Loucy (cell line): Measurements from ENCODE around the gene LTB4R.
"Not testable (repeated sequence)": the region's sequence is repeated elsewhere in the genome, so short reads cannot be mapped to it uniquely, and the experiment has no call there.

ENCODE experiments used
- H2AFZ ChIP-seq: fragments of 200-600 bp; sonication (generic); 2 replicates; pipeline ENCODE4 v1.6.0; 2016; ENCODE audit warnings: antibody characterized with exemption, mild to moderate bottlenecking, low read length, moderate library complexity
- H3F3A ChIP-seq: fragments of 200-600 bp; 2 replicates; pipeline ENCODE4 v1.6.0; 2016; ENCODE audit warnings: antibody characterized with exemption, low read depth, mild to moderate bottlenecking
- H3K27me3 ChIP-seq: fragments of 200-600 bp; sonication (generic); 2 replicates; pipeline ENCODE4 v1.6.1; 2014; ENCODE audit warnings: low read length, mild to moderate bottlenecking; ENCODE audit not compliant: insufficient read depth, poor library complexity, severe bottlenecking
- H3K36me3 ChIP-seq: fragments of 200-600 bp; sonication (generic); 2 replicates; pipeline ENCODE4 v1.6.1; 2016; ENCODE audit warnings: low read length; ENCODE audit not compliant: insufficient read depth
- H3K4me1 ChIP-seq: fragments of 200-600 bp; sonication (generic); 2 replicates; pipeline ENCODE4 v1.5.1; 2014; ENCODE audit warnings: low read length, mild to moderate bottlenecking; ENCODE audit not compliant: insufficient read depth, poor library complexity, severe bottlenecking
- H3K4me2 ChIP-seq: fragments of 200-600 bp; sonication (generic); 2 replicates; pipeline ENCODE4 v1.6.0; 2014; ENCODE audit warnings: antibody characterized with exemption, low read length, low read depth, mild to moderate bottlenecking; ENCODE audit not compliant: poor library complexity, severe bottlenecking
- H3K4me3 ChIP-seq: fragments of 200-600 bp; sonication (generic); 2 replicates; pipeline ENCODE4 v1.5.1; 2014; ENCODE audit warnings: low read length, mild to moderate bottlenecking, mixed read lengths; ENCODE audit not compliant: poor library complexity, severe bottlenecking
- H3K79me2 ChIP-seq: fragments of 200-600 bp; sonication (generic); 2 replicates; pipeline ENCODE4 v1.6.1; 2014; ENCODE audit warnings: low read length; ENCODE audit not compliant: insufficient read depth
- H3K9ac ChIP-seq: fragments of 200-600 bp; sonication (generic); 2 replicates; pipeline ENCODE4 v1.6.0; 2014; ENCODE audit warnings: mild to moderate bottlenecking, low read depth, low read length, moderate library complexity; ENCODE audit not compliant: poor library complexity, severe bottlenecking
- H3K9me2 ChIP-seq: fragments of 200-600 bp; sonication (generic); replicated peaks from 2 replicates; pipeline ENCODE4 v1.6.1; 2016; ENCODE audit warnings: low read depth, low read length, mixed read lengths
- H3K9me3 ChIP-seq: fragments of 200-600 bp; sonication (generic); 2 replicates; pipeline ENCODE4 v1.6.1; 2014; ENCODE audit warnings: mild to moderate bottlenecking, antibody characterized with exemption, low read length, low read depth; ENCODE audit not compliant: insufficient read depth
- H4K20me1 ChIP-seq: fragments of 200-600 bp; sonication (generic); 2 replicates; pipeline ENCODE4 v1.6.0; 2014; ENCODE audit warnings: antibody characterized with exemption, low read length, mild to moderate bottlenecking; ENCODE audit not compliant: insufficient read depth, poor library complexity, severe bottlenecking
- CTCF ChIP-seq: fragments of 200-600 bp; sonication (generic); conservative IDR thresholded peaks from 2 replicates; pipeline ENCODE4 v1.5.1; 2014; ENCODE audit warnings: mild to moderate bottlenecking, antibody characterized with exemption, low read length
- EZH2phosphoT487 ChIP-seq: fragments of 200-600 bp; IDR thresholded peaks from 2 replicates; pipeline ENCODE4 v1.6.1; 2018; ENCODE audit warnings: antibody characterized with exemption, mild to moderate bottlenecking, moderate library complexity, borderline replicate concordance

LTB4R gene

GRCh38 chr14:24349742-24350141 is 38.4 kb downstream of the LTB4R start:
- H3K27me3 ChIP-seq, result no peaks in the 10 kb centered on the region
- H3K9ac ChIP-seq, result no peak overlapping the region
- no peaks in the 10 kb centered on the region for H3K79me2 ChIP-seq
- H4K20me1 ChIP-seq, result no peaks in the 10 kb centered on the region
- H2AFZ ChIP-seq, result 0 out of 2 replicates have a peak overlapping the region, but pooled peaks have one; percentile 12
- no peaks in the 10 kb centered on the region for H3K4me1 ChIP-seq
- H3K36me3 ChIP-seq, result no peaks in the 10 kb centered on the region
- H3K4me2 ChIP-seq, result no peak overlapping the region
- no peaks in the 10 kb centered on the region for H3F3A ChIP-seq
- H3K9me2 ChIP-seq, result no peaks in the 10 kb centered on the region
- H3K9me3 ChIP-seq, result no peaks in the 10 kb centered on the region
- TF ChIP-seq CTCF (no peak), EZH2phosphoT487 (no peak)
- no peak overlapping the region for H3K4me3 ChIP-seq

GRCh38 chr14:24351517-24351916 is 40.2 kb downstream of the LTB4R start:
- H3K9me3 ChIP-seq, result no peaks in the 10 kb centered on the region
- no peak overlapping the region for H3K9ac ChIP-seq
- H3F3A ChIP-seq, result no peaks in the 10 kb centered on the region
- no peaks in the 10 kb centered on the region for H3K9me2 ChIP-seq
- H3K4me3 ChIP-seq, result no peak overlapping the region
- no peaks in the 10 kb centered on the region for H3K36me3 ChIP-seq
- no peaks in the 10 kb centered on the region for H3K4me1 ChIP-seq
- H3K4me2 ChIP-seq, result no peak overlapping the region
- peak overlapping the region; percentile 14; the same call in 1 of the 2 replicates for H2AFZ ChIP-seq
- TF ChIP-seq EZH2phosphoT487 (no peak), CTCF (0 out of 2 replicates have a peak, but pooled peaks have one; percentile 23)
- no peaks in the 10 kb centered on the region for H4K20me1 ChIP-seq
- H3K27me3 ChIP-seq, result no peaks in the 10 kb centered on the region
- H3K79me2 ChIP-seq, result no peaks in the 10 kb centered on the region

- Histone ChIP-seq H3K4me1 (no peaks in the 10 kb centered on the region), H3K36me3 (no peaks in the 10 kb centered on the region), H3K4me3 (no peak overlapping the region), H3K79me2 (no peaks in the 10 kb centered on the region), H3K27me3 (no peaks in the 10 kb centered on the region), H2AFZ (no peak overlapping the region), H4K20me1 (no peaks in the 10 kb centered on the region), H3K4me2 (no peak overlapping the region), H3K9ac (no peak overlapping the region), H3K9me2 (no peaks in the 10 kb centered on the region), H3K9me3 (no peaks in the 10 kb centered on the region), H3F3A (no peaks in the 10 kb centered on the region)
- TF ChIP-seq CTCF (no peak), EZH2phosphoT487 (no peak)
Measured at GRCh38 chr14:24353559-24354481, 42.5 kb downstream of the LTB4R start.

GRCh38 chr14:24354482-24354825 is 43.2 kb downstream of the LTB4R start:
- not testable (repeated sequence) for H4K20me1 ChIP-seq, H3K79me2 ChIP-seq, H2AFZ ChIP-seq

More at GRCh38 chr14:24354482-24354825, 43.2 kb downstream of the LTB4R start:
- H3K9me3 ChIP-seq, H3K9ac ChIP-seq, H3F3A ChIP-seq, H3K4me1 ChIP-seq, H3K4me2 ChIP-seq, H3K9me2 ChIP-seq, H3K27me3 ChIP-seq, H3K36me3 ChIP-seq, H3K4me3 ChIP-seq: not testable (repeated sequence)
